K562 (cell line): ENCODE results near the gene MXD3. TPM values are rescaled to one million over a fixed set of nuclear protein-coding genes. Genes with fewer than 3 reads are reported as not detected.

Experiments used
- ATAC-seq: fragments of 200-7000 bp; cut with Tn5 transposase; 3 replicates; pipeline ENCODE4 v1.9.1; 2020; ENCODE audit warnings: moderate library complexity
- BruUV-seq: library from RNA; stranded (reverse); fragments of 400-500 nt; replicated peaks from 2 replicates; lab custom pipeline; 2021; lab: Mats Ljungman, UMichigan
- CTCF ChIA-PET: fragments of 300-600 bp; formaldehyde crosslinking; extraction: SDS; loops from one replicate; lab custom pipeline; 2021; ENCODE audit warnings: low intra/inter-chr PET ratio; lab: Yijun Ruan, JAX
- POLR2A ChIA-PET: fragments of 300-600, 350-650 bp; sonication (Branson Sonifier 250); formaldehyde crosslinking; extraction: SDS; loops from one replicate; lab custom pipeline; 2021; ENCODE audit warnings: antibody characterized with exemption, inconsistent platforms; lab: Yijun Ruan, JAX
- DNase-seq, 4 experiments: peaks; one replicate each; pipeline versions ENCODE4 v3.0.0 to v3.0.0-alpha.2; 2011 to 2018; ENCODE audit warnings: low spot score in 3 of 4, mixed read lengths in 3 of 4; ENCODE audit errors: extremely low read depth in 1 of 4
- FAIRE-seq: peaks from 2 replicates; lab custom pipeline; 2011; peaks lifted over from hg19 to GRCh38; lab: Jason Lieb, UNC
- H2AFZ ChIP-seq: 2 replicates; pipeline ENCODE4 v1.6.0; 2011; ENCODE audit warnings: low read depth, low read length, control low read depth, inconsistent platforms
- H3K27ac ChIP-seq: fragments of 200-600 bp; 3 replicates; pipeline ENCODE4 v1.8.0; 2011; ENCODE audit warnings: low read depth, mild to moderate bottlenecking, control low read depth, inconsistent platforms, low read length, moderate library complexity, mixed read lengths; ENCODE audit errors: extremely low read depth
- H3K27me3 ChIP-seq, 2 experiments: fragments of 300-600 bp in 1 of 2; 2 replicates in 1 of 2; 3 replicates in 1 of 2; pipeline versions ENCODE4 v1.6.0 to v1.8.0; 2011; ENCODE audit warnings: inconsistent platforms in 2 of 2, low read length in 2 of 2, mild to moderate bottlenecking in 1 of 2, mixed read lengths in 1 of 2, moderate library complexity in 1 of 2; ENCODE audit not compliant: control insufficient read depth in 2 of 2, insufficient read depth in 2 of 2
- H3K36me3 ChIP-seq: fragments of 300-600 bp; 3 replicates; pipeline ENCODE4 v1.8.0; 2011; ENCODE audit warnings: mild to moderate bottlenecking, low read length, inconsistent platforms; ENCODE audit not compliant: control insufficient read depth, insufficient read depth
- H3K4me1 ChIP-seq, 2 experiments: fragments of 200-600 bp in 1 of 2; replicated peaks in 1 of 2; 2 replicates in 1 of 2; 3 replicates in 1 of 2; pipeline versions ENCODE4 v1.5.1 to v1.8.0; 2011; ENCODE audit warnings: inconsistent platforms in 2 of 2, low read length in 2 of 2, mild to moderate bottlenecking in 1 of 2, mixed read lengths in 1 of 2, moderate library complexity in 1 of 2; ENCODE audit not compliant: control insufficient read depth in 2 of 2, insufficient read depth in 2 of 2
- H3K4me2 ChIP-seq: 2 replicates; pipeline ENCODE4 v1.6.1; 2011; ENCODE audit warnings: low read length, control low read depth, inconsistent platforms, mixed read lengths; ENCODE audit not compliant: insufficient read depth
- H3K4me3 ChIP-seq: fragments of 200-600 bp; sonication (generic), shearing (Covaris generic); 2 replicates; pipeline ENCODE4 v1.5.1; 2016; ENCODE audit warnings: control low read depth, inconsistent platforms
- H3K79me2 ChIP-seq: fragments of 200-600 bp; 3 replicates; pipeline ENCODE4 v1.8.0; 2011; ENCODE audit warnings: low read length, inconsistent platforms; ENCODE audit not compliant: control insufficient read depth, insufficient read depth
- H3K9ac ChIP-seq, 2 experiments: 2 replicates each; pipeline versions ENCODE4 v1.6.0 to v1.6.1; 2011; ENCODE audit warnings: low read depth in 2 of 2, low read length in 2 of 2, control low read depth in 1 of 2, inconsistent platforms in 1 of 2, mild to moderate bottlenecking in 1 of 2, mixed read lengths in 1 of 2; ENCODE audit not compliant: insufficient read depth in 1 of 2
- H3K9me1 ChIP-seq: one replicate; pipeline ENCODE4 v1.6.0; 2011; ENCODE audit warnings: inconsistent platforms, mild to moderate bottlenecking, low read length, moderate library complexity; ENCODE audit not compliant: control insufficient read depth, insufficient read depth
- H3K9me3 ChIP-seq: replicated peaks from 2 replicates; pipeline ENCODE4 v1.5.1; 2011; ENCODE audit warnings: low read depth, low read length, inconsistent platforms; ENCODE audit not compliant: control insufficient read depth, insufficient read depth
- H4K20me1 ChIP-seq: replicated peaks from 2 replicates; pipeline ENCODE4 v1.6.1; 2011; ENCODE audit warnings: low read length, inconsistent platforms, mixed read lengths; ENCODE audit not compliant: control insufficient read depth, insufficient read depth
- BACH1 ChIP-seq: fragments of 200-800 bp; sonication (Bioruptor generic); IDR thresholded peaks from 2 replicates; pipeline ENCODE4 v1.6.1; 2016; ENCODE audit warnings: missing genetic modification characterization, missing compliant biosample characterization
- CREM ChIP-seq: IDR thresholded peaks from 2 replicates; pipeline ENCODE4 v1.6.1; 2014; ENCODE audit warnings: antibody characterized with exemption, low read depth
- ELF4 ChIP-seq: fragments of 450-650 bp; formaldehyde crosslinking; IDR thresholded peaks from 2 replicates; pipeline ENCODE4 v1.4.0; 2022; ENCODE audit warnings: missing genetic modification characterization
- FOXA3 ChIP-seq, 2 experiments: fragments of 450-650 bp in 1 of 2; sonication (generic) in 1 of 2; formaldehyde crosslinking; IDR thresholded peaks in 1 of 2; conservative IDR thresholded peaks in 1 of 2; 2 replicates each; pipeline versions ENCODE4 v1.4.0 to v1.8.0; 2020 to 2022; ENCODE audit warnings: mild to moderate bottlenecking in 2 of 2, missing genetic modification reagents in 1 of 2
- HDAC8 ChIP-seq: fragments of 450-650 bp; IDR thresholded peaks from 2 replicates; pipeline ENCODE4 v1.6.1; 2016; ENCODE audit warnings: mild to moderate bottlenecking, missing genetic modification characterization, moderate library complexity, missing compliant biosample characterization
- KDM4B ChIP-seq, 2 experiments: fragments of 450-650 bp in 1 of 2; sonication (generic) in 1 of 2; IDR thresholded peaks; 2 replicates each; pipeline ENCODE4 v1.6.1; 2016 to 2017; ENCODE audit warnings: borderline replicate concordance in 2 of 2, antibody characterized with exemption in 1 of 2, low read depth in 1 of 2, mild to moderate bottlenecking in 1 of 2
- MAZ ChIP-seq, 2 experiments: fragments of 450-650 bp in 1 of 2; sonication (generic) in 1 of 2; formaldehyde crosslinking; IDR thresholded peaks in 1 of 2; conservative IDR thresholded peaks in 1 of 2; 2 replicates each; pipeline versions ENCODE4 v1.4.0 to v1.5.0; 2020; ENCODE audit warnings: mild to moderate bottlenecking in 1 of 2, missing genetic modification reagents in 1 of 2
- NR3C1 ChIP-seq: sonication (generic); formaldehyde crosslinking; IDR thresholded peaks from 2 replicates; pipeline ENCODE4 v1.8.1; 2022; ENCODE audit warnings: missing genetic modification reagents
- PCBP2 ChIP-seq: fragments of 200-400 bp; formaldehyde crosslinking; IDR thresholded peaks from 2 replicates; pipeline ENCODE4 v1.6.1; 2018; ENCODE audit warnings: low read length, low read depth, mild to moderate bottlenecking, moderate library complexity; ENCODE audit not compliant: poor library complexity, severe bottlenecking
- TRIM28 ChIP-seq: fragments of 450-650 bp; IDR thresholded peaks from 2 replicates; pipeline ENCODE4 v1.6.1; 2017
- XRCC4 ChIP-seq: IDR thresholded peaks from one replicate; pipeline ENCODE4 v1.6.1; 2011; ENCODE audit not compliant: insufficient read depth, insufficient read length; ENCODE audit errors: extremely low read depth
- ZFX ChIP-seq: sonication (generic); formaldehyde crosslinking; IDR thresholded peaks from 2 replicates; pipeline ENCODE4 v1.8.0; 2022; ENCODE audit warnings: mild to moderate bottlenecking, missing genetic modification reagents, moderate library complexity
- ZNF263 ChIP-seq: sonication (generic); formaldehyde crosslinking; IDR thresholded peaks from 2 replicates; pipeline ENCODE4 v1.8.0; 2022; ENCODE audit warnings: mild to moderate bottlenecking, missing genetic modification reagents, borderline replicate concordance
- ZNF274 ChIP-seq: IDR thresholded peaks from 2 replicates; pipeline ENCODE4 v1.6.1; 2011; ENCODE audit warnings: low read depth, mild to moderate bottlenecking, low read length, moderate library complexity, borderline replicate concordance
- ZNF316 ChIP-seq: fragments of 450-650 bp; IDR thresholded peaks from 2 replicates; pipeline ENCODE4 v1.6.1; 2016
- ZNF324 ChIP-seq: fragments of 250-450 bp; sonication (Bioruptor Pico); IDR thresholded peaks from 2 replicates; pipeline ENCODE4 v1.4.0; 2020; ENCODE audit warnings: mild to moderate bottlenecking
- ZNF444 ChIP-seq: fragments of 250-450 bp; sonication (Bioruptor Pico); IDR thresholded peaks from 2 replicates; pipeline ENCODE4 v1.4.0; 2020; ENCODE audit warnings: mild to moderate bottlenecking, moderate library complexity
- ZNF644 ChIP-seq: fragments of 200-800 bp; sonication (Bioruptor generic); IDR thresholded peaks from 2 replicates; pipeline ENCODE4 v1.6.1; 2016; ENCODE audit warnings: low read depth, missing genetic modification characterization, missing compliant biosample characterization
- WGBS: fragments of 100-300 bp; shearing (Covaris generic); methylation state at CpG from one replicate; pipeline ENCODE4 v1.1.6; 2016; ENCODE audit warnings: low coverage, mixed read lengths; ENCODE audit not compliant: insufficient coverage; ENCODE audit errors: missing lambda C conversion rate; 5-methylcytosine and 5-hydroxymethylcytosine counted together
- in situ Hi-C: fragments of 300-500 bp; cut with MboI; formaldehyde crosslinking; loops from 4 replicates; pipeline ENCODE4 v1.15.0; 2018; ENCODE audit warnings: inconsistent platforms, mixed read lengths
- intact Hi-C: fragments of 100-400 bp; cut with micrococcal nuclease; formaldehyde crosslinking; loops from 2 replicates; pipeline ENCODE4 v1.14.2; 2022
- polyA plus RNA-seq, 8 experiments: library from polyadenylated mRNA; depleted of rRNA in 4 of 8; stranded (reverse) in 5 of 8; unstranded in 3 of 8; fragments of >200 nt; fragmentation: Nextera tagmentation in 2 of 8; fragmentation: Illumina TruSeq in 1 of 8; extraction: Ambion mirVana in 2 of 8; extraction: Trizol in 1 of 8; gene quantifications; 2 replicates each; pipeline versions ENCODE4 v1.2.1 to v1.2.3, GENCODE V29; 2011 to 2014; ENCODE audit warnings: inconsistent platforms in 1 of 8, missing spikeins in 1 of 8
- total RNA-seq, 7 experiments: library from RNA; depleted of rRNA in 6 of 7; stranded (reverse); fragments of >200 nt in 6 of 7; fragmentation: Illumina TruSeq in 2 of 7; extraction: Trizol in 2 of 7; gene quantifications; 2 replicates each; pipeline versions ENCODE4 v1.2.1 to v1.2.3, GENCODE V29; 2011 to 2021; ENCODE audit warnings: low replicate concordance in 1 of 7
- TF ChIP-seq, protein P1 (sequence below): fragments of 250-450 bp; sonication (Bioruptor Pico); IDR thresholded peaks from 2 replicates; pipeline ENCODE4 v1.4.0; 2020
- TF ChIP-seq, protein P2 (sequence below): fragments of 450-650 bp; formaldehyde crosslinking; IDR thresholded peaks from 2 replicates; pipeline ENCODE4 v1.4.0; 2022; ENCODE audit warnings: missing genetic modification characterization

MXD3 gene
- total and polyA plus RNA-seq, 9 of the 15 experiments (the other 6 are each of a cell fraction or from before 2014, with no cell fraction given) = 0.28 to 24.8 (median 4.5) TPM

- no peaks in the 10 kb centered on the region for H3K36me3 ChIP-seq
- POLR2A ChIA-PET = interaction anchor here (0.7 kb wide), 2 partner anchors 11 to 83 kb away, joined by 3 read pairs; no protein-coding TSS in a partner anchor
- ATAC-seq (peak; percentile 62), DNase-seq (peak in 2 of 4 experiments; percentile 38 to 39), FAIRE-seq (peak; percentile 71)
- peaks cover 9 to 34% of the 10 kb centered on the region in 2 experiments; a peak in 4 of 5 replicates for H3K4me1 ChIP-seq
- WGBS = 26% methylated on average over 33 of the region's 37 CpGs
- H3K27ac ChIP-seq = no peak within 1 kb of the TSS
- no peaks in the 10 kb centered on the region for H3K27me3 ChIP-seq
- 0 out of 2 replicates have a peak, but pooled peaks cover 3% of the 10 kb centered on the region for H3K9me3 ChIP-seq
- intact Hi-C loops = no loop called here
- peak within 1 kb of the TSS; percentile 10 to 83; a peak in 3 of 4 replicates for H3K9ac ChIP-seq
- CTCF ChIA-PET = interaction anchor here (0.6 kb wide), 1 partner anchor 97 kb away, joined by 4 read pairs; no protein-coding TSS in a partner anchor
- no peaks in the 10 kb centered on the region for H3K9me1 ChIP-seq
- H4K20me1 ChIP-seq = no peaks in the 10 kb centered on the region
- peak within 1 kb of the TSS; percentile 92 for H2AFZ ChIP-seq
- H3K4me3 ChIP-seq = peak within 1 kb of the TSS; percentile 16
- H3K4me2 ChIP-seq = peak within 1 kb of the TSS; percentile 29
- in situ Hi-C loops = no loop called here
- BruUV-seq = no TSS peak
- no peaks in the 10 kb centered on the region for H3K79me2 ChIP-seq
- TF ChIP-seq, protein P1, sequence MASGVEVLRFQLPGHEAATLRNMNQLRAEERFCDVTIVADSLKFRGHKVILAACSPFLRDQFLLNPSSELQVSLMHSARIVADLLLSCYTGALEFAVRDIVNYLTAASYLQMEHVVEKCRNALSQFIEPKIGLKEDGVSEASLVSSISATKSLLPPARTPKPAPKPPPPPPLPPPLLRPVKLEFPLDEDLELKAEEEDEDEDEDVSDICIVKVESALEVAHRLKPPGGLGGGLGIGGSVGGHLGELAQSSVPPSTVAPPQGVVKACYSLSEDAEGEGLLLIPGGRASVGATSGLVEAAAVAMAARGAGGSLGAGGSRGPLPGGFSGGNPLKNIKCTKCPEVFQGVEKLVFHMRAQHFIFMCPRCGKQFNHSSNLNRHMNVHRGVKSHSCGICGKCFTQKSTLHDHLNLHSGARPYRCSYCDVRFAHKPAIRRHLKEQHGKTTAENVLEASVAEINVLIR (CRISPR knock-in tag) = no peak; the same call in 1 of the 2 replicates
- TF ChIP-seq ZNF644 (tag) (no peak), MAZ (CRISPR knock-in tag; conservative IDR thresholded peaks at IDR 0.05 in 1 of 2, IDR thresholded peaks at IDR 0.05 in 1 of 2) (no peak), ELF4 (CRISPR knock-in tag) (no peak), NR3C1 (CRISPR knock-in tag) (no peak), BACH1 (tag) (no peak), XRCC4 (no peak), HDAC8 (no peak), ZNF316 (no peak), ZNF444 (no peak), ZNF274 (no peak), ZNF263 (CRISPR knock-in tag) (peak; percentile 50; the same call in 1 of the 2 replicates), KDM4B (IDR thresholded peaks at IDR 0.05; ENCODE audit: borderline replicate concordance in 2 of 2, low read depth in 1 of 2) (no peak), CREM (0 out of 2 replicates have a peak, but pooled peaks have one; percentile 32), ZFX (CRISPR knock-in tag) (peak; percentile 62), PCBP2 (no peak), TRIM28 (no peak), FOXA3 (CRISPR knock-in tag; conservative IDR thresholded peaks at IDR 0.05 in 1 of 2, IDR thresholded peaks at IDR 0.05 in 1 of 2) (peak in 1 of 2 experiments; percentile 3; a peak in 1 of 4 replicates), ZNF324 (CRISPR knock-in tag) (no peak)
- TF ChIP-seq, protein P2, sequence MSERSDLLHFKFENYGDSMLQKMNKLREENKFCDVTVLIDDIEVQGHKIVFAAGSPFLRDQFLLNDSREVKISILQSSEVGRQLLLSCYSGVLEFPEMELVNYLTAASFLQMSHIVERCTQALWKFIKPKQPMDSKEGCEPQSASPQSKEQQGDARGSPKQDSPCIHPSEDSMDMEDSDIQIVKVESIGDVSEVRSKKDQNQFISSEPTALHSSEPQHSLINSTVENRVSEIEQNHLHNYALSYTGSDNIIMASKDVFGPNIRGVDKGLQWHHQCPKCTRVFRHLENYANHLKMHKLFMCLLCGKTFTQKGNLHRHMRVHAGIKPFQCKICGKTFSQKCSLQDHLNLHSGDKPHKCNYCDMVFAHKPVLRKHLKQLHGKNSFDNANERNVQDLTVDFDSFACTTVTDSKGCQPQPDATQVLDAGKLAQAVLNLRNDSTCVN (CRISPR knock-in tag) = no peak
These were observed 46.0 kb upstream of the MXD3 start, which contains the start of gene RGS14 for GRCh38 chr5:177357459-177358351. TSS of gene RGS14 (plus strand) at chr5:177357924. CDS start at chr5:177358025, 101 bp downstream.
